ENCODE results near the gene SPIRE1.

The SPIRE1 gene

GRCh38 chr18:12432196-12432595 is 225.7 kb downstream of the SPIRE1 start:
- no peak overlapping the region for H3K9ac ChIP-seq (ENCODE audit: low read length in 2 of 2)
- H3K4me3 ChIP-seq (ENCODE audit: low read length in 2 of 2), result no peak overlapping the region
- peaks cover 7 to 20% of the 10 kb centered on the region in 2 donors for H3K36me3 ChIP-seq (ENCODE audit: control insufficient read depth in 2 of 2, insufficient read depth in 2 of 2, low read length in 2 of 2)
- peak overlapping the region; percentile 64 for H3K27ac ChIP-seq (ENCODE audit: low read length)
- H3K27me3 ChIP-seq (ENCODE audit: control insufficient read depth in 1 of 2, insufficient read depth in 2 of 2, low read length in 2 of 2), result no peaks in the 10 kb centered on the region
- no peaks in the 10 kb centered on the region for H3K9me3 ChIP-seq (ENCODE audit: control insufficient read depth in 2 of 2, low read length in 2 of 2)
- H3K4me1 ChIP-seq (ENCODE audit: control insufficient read depth, insufficient read depth, low read length), result no peaks in the 10 kb centered on the region

GRCh38 chr18:12431561-12431960 is 226.3 kb downstream of the SPIRE1 start:
- Histone ChIP-seq H3K9ac (ENCODE audit: low read length in 2 of 2) (no peak overlapping the region), H3K9me3 (ENCODE audit: control insufficient read depth in 2 of 2, low read length in 2 of 2) (no peaks in the 10 kb centered on the region), H3K36me3 (ENCODE audit: control insufficient read depth in 2 of 2, insufficient read depth in 2 of 2, low read length in 2 of 2) (peaks cover 13 to 25% of the 10 kb centered on the region in 2 donors), H3K4me3 (ENCODE audit: low read length in 2 of 2) (no peak overlapping the region), H3K4me1 (ENCODE audit: control insufficient read depth, insufficient read depth, low read length) (no peaks in the 10 kb centered on the region), H3K27ac (ENCODE audit: low read length) (peak overlapping the region; percentile 64), H3K27me3 (ENCODE audit: control insufficient read depth in 1 of 2, insufficient read depth in 2 of 2, low read length in 2 of 2) (no peaks in the 10 kb centered on the region)

- Histone ChIP-seq H3K4me1 (ENCODE audit: control insufficient read depth, insufficient read depth, low read length) (no peaks in the 10 kb centered on the region), H3K4me3 (ENCODE audit: low read length in 2 of 2) (no peak overlapping the region), H3K27ac (ENCODE audit: low read length) (no peak overlapping the region), H3K27me3 (ENCODE audit: control insufficient read depth in 1 of 2, insufficient read depth in 2 of 2, low read length in 2 of 2) (no peaks in the 10 kb centered on the region), H3K9me3 (ENCODE audit: control insufficient read depth in 2 of 2, low read length in 2 of 2) (no peaks in the 10 kb centered on the region), H3K9ac (ENCODE audit: low read length in 2 of 2) (no peak overlapping the region), H3K36me3 (ENCODE audit: control insufficient read depth in 2 of 2, insufficient read depth in 2 of 2, low read length in 2 of 2) (peaks cover 14 to 25% of the 10 kb centered on the region in 2 donors)
These were observed 227.5 kb downstream of the SPIRE1 start for GRCh38 chr18:12430137-12430990.

GRCh38 chr18:12429556-12429955 is 228.4 kb downstream of the SPIRE1 start:
- H3K36me3 ChIP-seq (ENCODE audit: control insufficient read depth in 2 of 2, insufficient read depth in 2 of 2, low read length in 2 of 2), result peaks cover 14 to 25% of the 10 kb centered on the region in 2 donors
- H3K9ac ChIP-seq (ENCODE audit: low read length in 2 of 2), result no peak overlapping the region
- H3K27me3 ChIP-seq (ENCODE audit: control insufficient read depth in 1 of 2, insufficient read depth in 2 of 2, low read length in 2 of 2), result no peaks in the 10 kb centered on the region
- H3K4me1 ChIP-seq (ENCODE audit: control insufficient read depth, insufficient read depth, low read length), result no peaks in the 10 kb centered on the region
- H3K4me3 ChIP-seq (ENCODE audit: low read length in 2 of 2), result no peak overlapping the region
- no peak overlapping the region for H3K27ac ChIP-seq (ENCODE audit: low read length)
- no peaks in the 10 kb centered on the region for H3K9me3 ChIP-seq (ENCODE audit: control insufficient read depth in 2 of 2, low read length in 2 of 2)

- peaks cover 14 to 25% of the 10 kb centered on the region in 2 donors for H3K36me3 ChIP-seq (ENCODE audit: control insufficient read depth in 2 of 2, insufficient read depth in 2 of 2, low read length in 2 of 2)
- no peaks in the 10 kb centered on the region for H3K9me3 ChIP-seq (ENCODE audit: control insufficient read depth in 2 of 2, low read length in 2 of 2)
- no peaks in the 10 kb centered on the region for H3K27me3 ChIP-seq (ENCODE audit: control insufficient read depth in 1 of 2, insufficient read depth in 2 of 2, low read length in 2 of 2)
- no peaks in the 10 kb centered on the region for H3K4me1 ChIP-seq (ENCODE audit: control insufficient read depth, insufficient read depth, low read length)
- no peak overlapping the region for H3K9ac ChIP-seq (ENCODE audit: low read length in 2 of 2)
- no peak overlapping the region for H3K4me3 ChIP-seq (ENCODE audit: low read length in 2 of 2)
- H3K27ac ChIP-seq (ENCODE audit: low read length), result no peak overlapping the region
These were observed 229.0 kb downstream of the SPIRE1 start for GRCh38 chr18:12428923-12429322.

GRCh38 chr18:12426924-12427323 is 231.0 kb downstream of the SPIRE1 start:
- H3K36me3 ChIP-seq (ENCODE audit: control insufficient read depth in 2 of 2, insufficient read depth in 2 of 2, low read length in 2 of 2), result peaks cover 14 to 25% of the 10 kb centered on the region in 2 donors
- H3K9ac ChIP-seq (ENCODE audit: low read length in 2 of 2), result no peak overlapping the region
- H3K4me1 ChIP-seq (ENCODE audit: control insufficient read depth, insufficient read depth, low read length), result no peaks in the 10 kb centered on the region
- H3K27me3 ChIP-seq (ENCODE audit: control insufficient read depth in 1 of 2, insufficient read depth in 2 of 2, low read length in 2 of 2), result no peaks in the 10 kb centered on the region
- H3K27ac ChIP-seq (ENCODE audit: low read length), result no peak overlapping the region
- no peak overlapping the region for H3K4me3 ChIP-seq (ENCODE audit: low read length in 2 of 2)
- H3K9me3 ChIP-seq (ENCODE audit: control insufficient read depth in 2 of 2, low read length in 2 of 2), result no peaks in the 10 kb centered on the region

- peaks cover 14 to 20% of the 10 kb centered on the region in 2 donors for H3K36me3 ChIP-seq (ENCODE audit: control insufficient read depth in 2 of 2, insufficient read depth in 2 of 2, low read length in 2 of 2)
- H3K27ac ChIP-seq (ENCODE audit: low read length), result no peak overlapping the region
These were observed 233.7 kb downstream of the SPIRE1 start for GRCh38 chr18:12424252-12424651.

GRCh38 chr18:12423820-12424219 is 234.1 kb downstream of the SPIRE1 start:
- no peak overlapping the region for H3K4me3 ChIP-seq (ENCODE audit: low read length in 2 of 2)
- no peak overlapping the region for H3K27ac ChIP-seq (ENCODE audit: low read length)
- H3K9me3 ChIP-seq (ENCODE audit: control insufficient read depth in 2 of 2, low read length in 2 of 2), result no peaks in the 10 kb centered on the region
- H3K36me3 ChIP-seq (ENCODE audit: control insufficient read depth in 2 of 2, insufficient read depth in 2 of 2, low read length in 2 of 2), result peaks cover 14 to 20% of the 10 kb centered on the region in 2 donors
- no peaks in the 10 kb centered on the region for H3K27me3 ChIP-seq (ENCODE audit: control insufficient read depth in 1 of 2, insufficient read depth in 2 of 2, low read length in 2 of 2)
- H3K9ac ChIP-seq (ENCODE audit: low read length in 2 of 2), result no peak overlapping the region
- peaks cover 6% of the 10 kb centered on the region for H3K4me1 ChIP-seq (ENCODE audit: control insufficient read depth, insufficient read depth, low read length)

More at GRCh38 chr18:12424252-12424651, 233.7 kb downstream of the SPIRE1 start:
- Histone ChIP-seq H3K4me3 (ENCODE audit: low read length in 2 of 2) (no peak overlapping the region), H3K4me1 (ENCODE audit: control insufficient read depth, insufficient read depth, low read length) (peaks cover 6% of the 10 kb centered on the region), H3K27me3 (ENCODE audit: control insufficient read depth in 1 of 2, insufficient read depth in 2 of 2, low read length in 2 of 2) (no peaks in the 10 kb centered on the region), H3K9me3 (ENCODE audit: control insufficient read depth in 2 of 2, low read length in 2 of 2) (no peaks in the 10 kb centered on the region), H3K9ac (ENCODE audit: low read length in 2 of 2) (no peak overlapping the region)

- Histone ChIP-seq H3K9me3 (ENCODE audit: control insufficient read depth in 2 of 2, low read length in 2 of 2) (no peaks in the 10 kb centered on the region), H3K4me1 (ENCODE audit: control insufficient read depth, insufficient read depth, low read length) (peaks cover 6% of the 10 kb centered on the region), H3K27me3 (ENCODE audit: control insufficient read depth in 1 of 2, insufficient read depth in 2 of 2, low read length in 2 of 2) (no peaks in the 10 kb centered on the region), H3K27ac (ENCODE audit: low read length) (no peak overlapping the region), H3K9ac (ENCODE audit: low read length in 2 of 2) (no peak overlapping the region), H3K4me3 (ENCODE audit: low read length in 2 of 2) (no peak overlapping the region), H3K36me3 (ENCODE audit: control insufficient read depth in 2 of 2, insufficient read depth in 2 of 2, low read length in 2 of 2) (peaks cover 14 to 17% of the 10 kb centered on the region in 2 donors)
These were observed 234.5 kb downstream of the SPIRE1 start for GRCh38 chr18:12423393-12423792.

- H3K9ac ChIP-seq (ENCODE audit: low read length in 2 of 2), result no peak overlapping the region
- H3K9me3 ChIP-seq (ENCODE audit: control insufficient read depth in 2 of 2, low read length in 2 of 2), result no peaks in the 10 kb centered on the region
- H3K27ac ChIP-seq (ENCODE audit: low read length), result no peak overlapping the region
- no peak overlapping the region for H3K4me3 ChIP-seq (ENCODE audit: low read length in 2 of 2)
- H3K4me1 ChIP-seq (ENCODE audit: control insufficient read depth, insufficient read depth, low read length), result peaks cover 6% of the 10 kb centered on the region
- peaks cover 10 to 13% of the 10 kb centered on the region in 2 donors for H3K36me3 ChIP-seq (ENCODE audit: control insufficient read depth in 2 of 2, insufficient read depth in 2 of 2, low read length in 2 of 2)
- no peaks in the 10 kb centered on the region for H3K27me3 ChIP-seq (ENCODE audit: control insufficient read depth in 1 of 2, insufficient read depth in 2 of 2, low read length in 2 of 2)
These were observed 235.0 kb downstream of the SPIRE1 start for GRCh38 chr18:12422936-12423335.

- H3K4me1 ChIP-seq (ENCODE audit: control insufficient read depth, insufficient read depth, low read length), result peaks cover 6% of the 10 kb centered on the region
- no peaks in the 10 kb centered on the region for H3K9me3 ChIP-seq (ENCODE audit: control insufficient read depth in 2 of 2, low read length in 2 of 2)
- H3K4me3 ChIP-seq (ENCODE audit: low read length in 2 of 2), result no peak overlapping the region
- H3K9ac ChIP-seq (ENCODE audit: low read length in 2 of 2), result no peak overlapping the region
- H3K27me3 ChIP-seq (ENCODE audit: control insufficient read depth in 1 of 2, insufficient read depth in 2 of 2, low read length in 2 of 2), result no peaks in the 10 kb centered on the region
- no peak overlapping the region for H3K27ac ChIP-seq (ENCODE audit: low read length)
- peaks cover 3 to 4% of the 10 kb centered on the region in 2 donors for H3K36me3 ChIP-seq (ENCODE audit: control insufficient read depth in 2 of 2, insufficient read depth in 2 of 2, low read length in 2 of 2)
These were observed 236.2 kb downstream of the SPIRE1 start for GRCh38 chr18:12421732-12422131.

Measured in stomach smooth muscle (tissue), 2 donors.